OCI-LY3 (cell line): ENCODE measurements around the gene GORASP2.

ENCODE experiments used
- CTCF ChIP-seq: fragments of 200-600, 300-600 bp; sonication (generic); IDR thresholded peaks from 2 replicates; pipeline ENCODE4 v1.5.1; 2014; ENCODE audit warnings: antibody characterized with exemption, low read length, low read depth
- EZH2phosphoT487 ChIP-seq: fragments of 200-600 bp; shearing (Covaris generic); IDR thresholded peaks from 2 replicates; pipeline ENCODE4 v1.6.1; 2018; ENCODE audit warnings: antibody characterized with exemption, mixed run types, low read depth

- TF ChIP-seq CTCF (no peak), EZH2phosphoT487 (no peak)
These were observed 4.1 kb upstream of the GORASP2 start for GRCh38 chr2:170924969-170925368.
